Left forelimb (tissue), 1 donor: ENCODE measurements around the gene MLLT6.

Source experiments
- DNase-seq: peaks from one replicate; pipeline ENCODE4 v3.0.0-alpha.2; 2018; ENCODE audit warnings: low spot score

Gene MLLT6

GRCh38 chr17:38704606-38705522 lies at the start of gene MLLT6:
Gene MLLT6 (plus strand): TSS chr17:38705273. CDS start chr17:38705633, 360 bp downstream.
- DNase-seq, result peak; percentile 84

GRCh38 chr17:38656959-38657823 lies 47.9 kb upstream of the MLLT6 start:
- DNase-seq, result no peak

GRCh38 chr17:38657824-38658740 lies 47.0 kb upstream of the MLLT6 start:
- DNase-seq, result no peak

GRCh38 chr17:38658741-38659345 lies 46.2 kb upstream of the MLLT6 start:
- DNase-seq, result no peak

- DNase-seq, result no peak
These were observed 45.7 kb upstream of the MLLT6 start for GRCh38 chr17:38659415-38659814.

GRCh38 chr17:38660097-38661025 lies 44.7 kb upstream of the MLLT6 start:
- DNase-seq, result no peak

- DNase-seq, result no peak
These were observed 41.8 kb upstream of the MLLT6 start for GRCh38 chr17:38663125-38663751.

- no peak for DNase-seq
These were observed 41.0 kb upstream of the MLLT6 start for GRCh38 chr17:38663964-38664644.

GRCh38 chr17:38667099-38667786 lies 37.8 kb upstream of the MLLT6 start:
- DNase-seq, result no peak

GRCh38 chr17:38667787-38668122 lies 37.3 kb upstream of the MLLT6 start:
- no peak for DNase-seq

GRCh38 chr17:38669520-38669919 lies 35.6 kb upstream of the MLLT6 start:
- no peak for DNase-seq

GRCh38 chr17:38671939-38672720 lies 32.9 kb upstream of the MLLT6 start:
- DNase-seq, result no peak

GRCh38 chr17:38672788-38673706 lies 32.0 kb upstream of the MLLT6 start:
- DNase-seq, result no peak

- DNase-seq, result no peak
These were observed 31.4 kb upstream of the MLLT6 start for GRCh38 chr17:38673707-38674013.

GRCh38 chr17:38674014-38674748 lies 30.9 kb upstream of the MLLT6 start:
- DNase-seq, result no peak
